HG03575 (cell line): Measurements from ENCODE around the gene INPP5D.
A peak's percentile ranks its signal among the peaks of the same experiment; 100 is the strongest.

Experiments
- ATAC-seq: cut with Tn5 transposase; IDR thresholded peaks from one replicate; pipeline ENCODE4 v1.9.1; 2021; ENCODE audit not compliant: unreplicated experiment, insufficient number of reproducible peaks, low FRiP score; ENCODE audit errors: extremely low read depth

The INPP5D gene

DNA sequence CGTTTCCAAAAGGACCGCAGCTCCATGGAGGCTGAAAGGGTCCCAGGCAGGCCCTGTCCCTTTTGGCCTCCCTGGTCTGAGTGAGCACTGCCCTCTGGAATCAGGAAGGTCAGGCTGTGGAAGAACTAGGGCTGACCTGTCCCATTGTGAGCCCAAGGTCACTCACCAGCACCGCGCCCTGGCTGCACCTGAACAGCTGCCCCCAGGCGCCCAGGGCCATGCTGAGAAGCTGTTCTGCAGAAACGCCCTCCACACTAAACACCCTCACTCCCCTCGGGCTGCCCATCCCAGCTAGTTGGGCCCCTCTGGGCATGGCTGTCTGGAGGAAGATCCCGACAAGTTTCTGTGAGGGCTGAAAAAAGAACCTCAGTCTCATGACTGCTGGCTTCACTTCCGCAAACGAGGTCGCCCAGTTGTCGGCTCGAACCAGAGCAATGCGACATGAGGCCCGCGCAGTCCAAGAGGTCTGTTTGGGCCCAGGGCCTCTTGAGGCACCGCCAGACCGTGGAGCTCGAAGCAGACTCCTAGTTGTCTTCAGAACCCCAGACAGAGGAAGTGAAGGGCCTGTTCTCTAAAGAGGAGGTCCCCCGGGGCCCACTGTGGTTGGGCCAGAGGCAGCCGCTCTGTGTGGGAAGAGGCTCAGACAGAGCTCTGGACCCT, 64.4 kb downstream of the INPP5D start:
- peak; percentile 40 for ATAC-seq

DNA sequence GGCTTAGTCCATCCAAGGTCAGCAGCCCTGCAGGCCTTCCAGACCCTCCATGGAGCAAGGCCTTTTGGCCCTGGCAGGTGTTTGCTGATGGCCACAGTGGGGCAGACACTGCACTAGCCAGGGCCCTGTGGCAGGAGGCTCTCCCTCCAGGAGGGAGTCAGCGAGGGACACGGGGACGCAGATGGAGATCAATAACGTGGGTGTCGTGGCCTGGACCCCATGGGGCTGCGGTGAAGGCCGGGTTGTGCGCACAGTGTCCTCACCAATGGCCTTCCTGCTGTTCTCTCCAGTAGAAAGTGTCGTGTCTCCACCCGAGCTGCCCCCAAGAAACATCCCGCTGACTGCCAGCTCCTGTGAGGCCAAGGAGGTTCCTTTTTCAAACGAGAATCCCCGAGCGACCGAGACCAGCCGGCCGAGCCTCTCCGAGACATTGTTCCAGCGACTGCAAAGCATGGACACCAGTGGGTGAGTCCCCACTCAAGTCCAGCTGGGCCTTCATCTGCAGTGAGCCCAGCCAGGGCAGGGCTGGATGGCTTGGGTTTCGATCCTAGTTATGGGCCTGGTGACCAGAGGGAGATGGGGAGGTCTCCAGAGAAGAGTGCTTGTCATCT, 65.4 kb downstream of the INPP5D start:
- ATAC-seq, result no peak

DNA sequence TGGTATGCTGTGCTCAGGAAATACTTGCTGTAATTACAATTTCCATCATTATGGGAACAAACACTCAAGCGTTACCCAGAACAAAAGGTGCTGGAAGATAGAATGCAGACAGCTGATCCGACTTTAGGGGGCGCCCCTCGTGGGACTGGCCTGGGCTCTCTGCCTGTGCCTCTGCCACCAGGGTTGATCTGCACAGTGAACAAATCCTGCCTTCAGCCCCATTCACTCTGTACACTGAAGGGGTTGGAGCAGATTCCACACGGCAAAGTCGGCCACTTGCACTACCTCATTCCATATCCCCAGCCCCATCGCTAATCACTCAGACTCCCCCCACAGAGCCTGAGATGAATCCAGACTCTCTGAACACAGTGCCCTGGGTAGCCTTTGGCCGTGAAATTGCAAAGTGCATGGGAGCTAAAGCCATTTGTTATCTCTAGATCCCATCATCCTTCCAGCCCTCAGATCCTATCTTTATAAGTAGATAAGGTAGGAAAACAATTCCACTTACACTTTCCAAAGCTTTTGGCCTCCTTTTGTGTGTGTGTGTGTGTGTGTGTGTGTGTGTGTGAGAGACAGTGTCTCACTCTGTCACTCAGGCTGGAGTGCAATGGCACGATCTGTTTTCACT, 69.3 kb downstream of the INPP5D start:
- ATAC-seq, result no peak

DNA sequence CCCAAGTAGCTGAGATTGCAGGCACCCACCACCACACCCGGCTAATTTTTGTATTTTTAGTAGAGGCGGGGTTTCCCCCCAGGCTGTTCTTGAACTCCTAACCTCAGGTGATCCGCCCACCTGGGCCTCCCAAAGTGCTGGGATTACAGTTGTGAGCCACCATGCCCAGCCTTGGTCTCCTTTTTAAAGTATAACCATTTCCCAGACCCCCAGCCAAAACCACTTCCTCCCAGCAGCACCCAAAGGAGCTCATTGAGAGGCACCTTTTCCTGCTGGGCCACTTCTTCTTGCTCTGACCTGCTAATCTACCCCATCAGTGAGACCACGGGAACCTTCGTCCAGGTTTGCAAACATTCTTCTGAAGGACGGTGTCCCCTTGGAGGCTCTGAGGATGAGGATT, 69.9 kb downstream of the INPP5D start:
- no peak for ATAC-seq

DNA sequence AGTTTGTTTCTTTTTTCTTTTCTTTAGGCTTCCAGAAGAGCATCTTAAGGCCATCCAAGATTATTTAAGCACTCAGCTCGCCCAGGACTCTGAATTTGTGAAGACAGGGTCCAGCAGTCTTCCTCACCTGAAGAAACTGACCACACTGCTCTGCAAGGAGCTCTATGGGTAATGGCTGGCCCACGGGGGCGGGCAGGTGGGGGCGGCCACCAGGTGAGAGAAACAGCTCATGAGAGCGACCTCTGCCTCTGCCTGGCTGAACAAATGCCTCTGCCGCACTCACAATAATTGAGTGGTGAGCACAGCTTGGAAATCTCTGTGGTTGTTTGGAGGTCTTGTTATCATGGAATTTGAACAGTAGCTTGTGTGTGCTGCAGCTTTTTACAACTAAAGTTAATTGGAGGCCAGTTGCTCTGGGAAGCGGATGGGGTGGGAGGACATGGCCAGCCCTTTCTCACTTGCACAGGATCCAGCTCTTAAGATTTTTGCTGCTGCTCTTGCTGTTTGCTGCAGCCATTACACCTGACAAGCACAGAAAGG, 70.4 kb downstream of the INPP5D start:
- ATAC-seq, result no peak

DNA sequence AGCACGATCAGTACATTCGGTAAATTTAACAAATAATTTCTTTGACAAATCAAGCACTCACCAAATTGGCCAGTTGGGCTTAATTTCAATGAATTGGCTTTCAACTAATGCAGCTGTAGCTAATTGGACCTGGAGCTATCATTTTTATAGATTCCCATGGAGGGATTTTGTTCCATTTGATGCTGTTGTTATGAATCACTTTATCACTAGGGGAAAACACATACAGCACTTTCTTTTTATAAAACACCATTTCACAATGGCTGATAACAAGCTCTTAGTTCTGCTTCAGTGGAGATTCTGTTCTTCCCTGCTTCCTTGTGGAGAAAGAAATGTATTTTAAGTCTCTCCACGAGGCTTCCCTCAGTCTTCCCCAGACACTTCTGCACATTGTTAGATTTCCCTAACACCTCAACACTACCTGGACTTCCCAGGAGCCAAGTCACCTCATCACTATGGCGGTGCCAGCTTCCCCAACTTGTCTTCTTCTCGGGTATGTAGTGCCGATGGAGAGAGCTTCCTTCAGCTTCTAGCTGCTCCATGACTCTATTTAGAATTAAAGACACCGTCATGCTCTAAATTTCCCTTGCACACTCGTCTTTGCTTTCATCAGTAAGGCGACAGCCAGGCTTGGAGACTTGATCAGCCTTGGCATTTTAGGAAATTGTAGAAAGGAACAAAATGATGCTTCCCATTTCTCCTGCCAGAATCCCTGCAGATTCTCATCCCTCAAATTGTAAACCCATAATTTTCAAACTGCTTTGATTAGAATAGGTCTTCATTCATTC, 72.0 kb downstream of the INPP5D start:
- no peak for ATAC-seq

DNA sequence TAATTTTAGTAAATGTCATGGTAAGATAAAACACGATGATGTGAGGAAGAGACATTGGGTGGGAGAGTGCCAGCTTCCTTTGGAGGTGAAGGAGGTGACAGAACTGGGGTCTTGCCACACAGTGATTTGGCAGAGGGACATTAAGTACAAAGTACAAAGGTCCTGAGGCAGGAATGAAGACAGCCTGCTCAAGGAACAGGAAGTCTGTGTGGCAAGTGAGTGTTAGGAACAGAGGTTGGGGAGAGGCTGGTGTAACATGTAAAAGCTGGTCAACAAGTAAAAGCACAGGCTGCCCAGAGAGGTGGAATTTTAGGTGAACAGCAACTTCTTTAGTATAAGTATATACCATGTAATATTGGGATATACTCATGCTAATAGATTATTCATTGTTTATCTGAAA, 73.1 kb downstream of the INPP5D start:
- ATAC-seq, result no peak

DNA sequence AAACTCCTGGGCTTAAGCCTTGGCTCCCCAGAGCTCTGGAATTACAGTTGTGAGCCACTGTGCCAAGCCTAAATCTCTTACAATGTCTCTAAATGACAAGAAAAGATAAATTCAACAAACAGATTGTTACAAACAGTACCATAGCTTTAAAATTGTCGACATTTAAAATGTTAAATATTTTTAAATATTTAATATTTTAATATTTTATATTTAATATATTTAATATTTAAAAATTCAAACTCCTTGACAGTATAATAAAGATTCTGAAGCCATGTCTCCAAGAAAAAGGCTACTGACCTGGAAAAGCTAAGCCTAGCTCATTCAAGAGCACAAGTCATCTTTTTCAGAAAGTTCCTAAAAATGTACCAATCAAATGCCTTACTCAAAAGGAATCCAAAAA, 75.3 kb downstream of the INPP5D start:
- no peak for ATAC-seq

DNA sequence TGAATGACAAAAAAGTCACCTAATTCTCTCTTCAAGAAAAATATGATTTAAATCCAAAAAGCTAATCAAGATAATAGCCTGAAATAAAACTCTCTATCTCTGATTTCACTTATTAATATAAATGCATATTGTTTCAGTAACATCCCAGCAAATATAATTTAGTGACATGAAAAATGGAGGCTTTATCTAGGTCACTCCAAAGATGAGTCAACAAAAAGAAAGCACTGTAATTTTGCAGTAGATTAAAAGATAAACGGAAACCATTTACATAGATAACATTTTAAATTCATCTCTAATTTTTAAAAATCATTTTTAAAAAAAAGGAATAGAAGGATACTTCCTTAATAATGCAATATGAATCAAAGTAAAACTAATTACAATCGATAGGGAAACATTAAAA, 76.9 kb downstream of the INPP5D start:
- ATAC-seq, result no peak

DNA sequence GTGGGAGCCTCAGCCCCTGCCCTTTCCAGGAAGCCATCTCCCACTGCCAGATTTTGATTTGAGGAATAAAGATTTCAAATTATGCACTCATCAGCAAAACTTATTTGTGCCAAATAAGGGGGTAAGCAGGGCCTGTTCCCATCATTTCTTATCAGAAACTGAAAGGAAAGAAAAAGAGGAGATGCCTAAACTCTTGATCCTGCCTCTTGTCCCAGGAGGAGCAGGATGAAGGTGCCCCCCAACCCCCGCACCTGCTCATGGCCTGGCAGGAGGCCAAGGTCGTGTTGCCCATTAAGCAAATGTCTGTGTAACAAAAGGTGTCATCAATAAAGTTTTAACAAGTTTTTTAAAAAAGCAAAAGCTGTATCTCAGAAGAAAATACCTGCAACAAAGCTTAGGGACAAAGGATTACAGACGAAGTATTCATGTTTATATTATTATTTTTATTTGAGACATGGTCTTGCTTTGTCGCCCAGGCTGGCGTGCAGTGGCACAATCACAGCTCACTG, 80.0 kb downstream of the INPP5D start:
- no peak for ATAC-seq

DNA sequence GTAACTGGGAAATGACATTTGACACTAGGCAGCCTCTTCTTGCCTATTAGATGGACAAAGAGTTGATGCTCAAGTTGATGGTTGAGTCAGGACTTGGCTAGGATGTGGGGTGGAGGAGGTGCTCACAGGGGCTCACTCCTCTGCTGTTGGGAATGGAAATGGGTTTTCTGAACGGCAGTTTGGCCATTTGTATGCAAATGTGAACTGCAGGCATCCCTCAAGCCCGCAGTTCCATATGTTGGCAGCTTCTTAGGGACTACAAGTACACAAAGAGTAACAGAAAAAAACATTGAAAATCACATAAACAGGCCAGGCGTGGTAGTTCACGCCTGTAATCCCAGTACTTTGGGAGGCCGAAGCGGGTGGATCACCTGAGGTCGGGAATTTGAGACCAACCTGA, 80.8 kb downstream of the INPP5D start:
- ATAC-seq, result no peak

DNA sequence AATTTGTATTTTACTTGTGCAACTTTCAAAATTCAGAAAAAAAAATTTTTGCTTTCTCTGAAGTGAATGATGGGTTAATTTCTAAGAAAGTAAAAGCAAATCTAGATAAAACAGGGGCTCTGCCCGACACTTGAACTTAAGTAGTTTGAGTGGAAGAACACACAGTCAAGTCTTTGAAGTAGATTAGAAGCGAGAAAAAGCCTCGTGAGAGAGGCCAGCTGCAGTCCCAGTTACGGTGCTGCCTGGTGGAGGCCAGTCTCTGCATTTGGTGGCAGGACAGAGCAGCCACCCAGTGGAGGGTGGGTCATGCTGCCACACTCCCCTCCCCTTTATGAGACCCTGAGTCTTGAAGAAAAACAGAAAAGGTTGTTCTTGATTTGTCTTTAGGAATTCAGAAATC, 81.8 kb downstream of the INPP5D start:
- no peak for ATAC-seq

DNA sequence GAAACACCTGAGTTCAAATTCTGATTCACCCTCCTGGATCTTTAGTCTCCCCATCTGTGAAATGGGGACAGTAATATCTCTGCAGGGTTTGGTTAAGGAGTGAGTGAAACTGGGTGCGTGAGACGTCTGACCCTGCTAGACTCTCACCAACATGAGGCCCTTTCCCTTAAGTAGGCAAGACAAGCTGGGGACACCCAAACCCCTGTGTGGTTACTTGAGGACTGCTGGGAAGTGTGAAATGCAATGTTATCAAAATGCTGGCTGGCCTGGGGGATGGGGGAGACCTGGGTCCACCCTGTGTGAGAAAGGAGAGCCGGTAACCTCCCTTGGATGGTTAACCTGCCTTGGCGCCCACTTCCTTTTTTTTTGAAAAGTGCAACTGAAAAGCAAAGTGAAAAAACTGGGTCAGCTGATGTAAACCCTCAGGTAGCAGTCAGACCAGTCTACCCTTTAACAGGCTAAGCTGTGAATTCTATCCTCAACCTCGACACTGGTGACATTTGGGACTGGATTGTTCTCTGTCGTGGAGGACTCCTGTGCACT, 82.3 kb downstream of the INPP5D start:
- peak; percentile 73 for ATAC-seq

DNA sequence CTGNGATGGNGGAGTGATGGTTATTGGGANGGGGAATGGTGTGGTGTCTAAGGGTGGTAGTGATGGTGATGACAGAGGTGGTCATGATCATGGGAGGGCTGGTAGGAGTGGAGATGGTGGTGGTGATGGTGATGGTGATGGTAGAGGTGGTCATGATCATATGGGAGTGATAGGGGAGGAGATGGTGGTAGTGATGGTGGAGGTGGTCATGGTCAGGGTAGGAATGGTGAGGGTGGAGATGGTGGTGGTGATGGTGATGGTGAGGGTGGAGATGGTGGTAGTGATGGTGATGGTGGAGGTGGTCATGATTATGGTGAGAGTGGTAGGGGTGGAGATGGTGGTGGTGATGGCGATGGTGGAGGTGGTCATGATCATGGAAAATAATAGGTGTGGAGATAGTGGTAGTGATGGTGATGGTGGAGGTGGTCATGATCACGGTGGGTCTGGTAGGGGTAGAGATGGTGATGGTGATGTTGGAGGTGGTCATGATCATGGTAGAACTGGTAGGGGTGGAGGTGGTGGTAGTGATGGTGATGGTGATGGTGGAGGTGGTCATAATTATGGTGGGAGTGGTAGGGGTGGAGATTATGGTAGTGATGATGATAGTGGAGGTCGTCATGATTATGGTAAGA, 83.7 kb downstream of the INPP5D start:
- no peak for ATAC-seq

DNA sequence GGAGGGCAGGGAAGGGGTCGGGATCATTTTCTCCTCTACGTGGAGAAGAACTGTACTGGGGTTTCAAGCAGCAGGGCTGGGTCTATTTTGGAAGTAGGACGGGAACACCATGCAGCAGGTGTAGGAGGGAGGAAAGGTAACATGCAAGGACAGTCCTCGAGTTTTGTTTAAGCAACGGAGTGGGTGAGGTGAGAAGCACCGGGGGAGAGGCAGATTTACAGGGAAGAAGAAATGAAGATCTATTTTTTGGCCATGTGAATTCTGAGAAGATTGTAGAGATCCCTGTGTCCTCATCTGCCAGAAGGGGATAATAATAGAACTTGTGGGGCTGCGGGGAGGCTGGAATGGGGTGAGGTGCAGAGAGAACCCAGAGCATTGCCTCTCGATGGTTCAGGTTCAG, 85.6 kb downstream of the INPP5D start:
- no peak for ATAC-seq

DNA sequence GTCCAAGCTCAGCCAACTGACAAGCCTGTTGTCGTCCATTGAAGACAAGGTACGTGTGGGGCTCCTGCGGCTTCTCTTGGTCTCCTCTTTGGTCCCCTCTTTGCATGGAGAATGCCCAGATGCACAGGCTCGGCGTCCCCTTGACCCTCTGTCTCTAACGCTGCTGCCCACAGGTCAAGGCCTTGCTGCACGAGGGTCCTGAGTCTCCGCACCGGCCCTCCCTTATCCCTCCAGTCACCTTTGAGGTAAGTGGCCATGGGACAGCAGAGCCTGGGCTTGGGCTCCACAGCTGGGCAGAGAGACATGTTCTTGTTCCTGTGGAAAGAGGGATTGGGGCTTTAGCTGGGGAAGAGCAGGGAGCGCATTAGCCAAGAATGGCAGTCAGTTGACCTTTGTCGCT, 86.1 kb downstream of the INPP5D start:
- ATAC-seq, result no peak

DNA sequence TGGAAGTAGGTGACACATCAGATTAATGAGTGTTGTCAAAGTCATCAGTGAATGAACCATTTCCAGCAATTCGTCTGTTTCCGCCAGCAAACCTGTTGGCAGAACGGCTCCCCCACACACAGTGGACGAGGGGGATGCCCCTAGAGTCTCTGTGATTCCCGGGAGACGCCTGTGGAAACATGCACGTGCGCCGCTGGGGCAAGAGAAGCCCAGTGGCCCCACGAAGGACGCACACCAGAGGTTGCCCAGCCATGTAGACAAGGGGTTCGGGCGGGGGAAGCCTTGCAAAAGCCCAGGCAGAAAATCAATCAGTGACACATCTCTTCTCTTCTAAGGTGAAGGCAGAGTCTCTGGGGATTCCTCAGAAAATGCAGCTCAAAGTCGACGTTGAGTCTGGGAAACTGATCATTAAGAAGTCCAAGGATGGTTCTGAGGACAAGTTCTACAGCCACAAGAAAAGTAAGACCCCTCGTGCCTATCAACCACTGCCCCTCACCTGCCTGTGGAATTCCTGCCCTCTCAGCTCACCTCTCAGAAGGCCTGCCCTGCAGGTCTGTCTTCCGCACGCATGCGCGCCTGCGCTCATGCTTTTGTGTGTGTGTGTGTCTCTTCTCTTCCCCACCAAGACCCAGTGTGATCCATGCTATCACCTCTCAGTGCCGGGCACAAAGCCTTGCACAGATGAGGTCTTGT, 87.1 kb downstream of the INPP5D start:
- ATAC-seq, result no peak

DNA sequence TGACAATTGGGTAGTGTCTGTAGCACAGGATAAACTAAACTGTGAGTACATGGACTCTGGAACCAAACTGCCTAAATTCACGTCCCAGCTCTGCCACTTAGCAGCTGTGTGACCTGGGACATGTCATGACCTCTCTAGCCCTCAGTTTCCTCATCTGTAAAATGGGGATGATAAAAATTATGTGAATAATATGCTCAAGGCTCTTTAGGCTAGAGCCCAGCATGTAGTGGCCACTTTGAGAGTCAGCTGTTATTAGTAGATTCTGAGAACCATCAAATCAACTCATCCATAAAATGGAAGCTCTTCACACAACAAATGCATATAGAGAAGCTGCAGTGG, 87.7 kb downstream of the INPP5D start:
- ATAC-seq, result no peak
